K562 (cell line): Measurements from ENCODE around the gene ARHGAP9. TPM values are rescaled to one million over a fixed set of nuclear protein-coding genes. Genes with fewer than 3 reads are reported as not detected.

Source experiments
- CHD1 ChIP-seq: fragments of 200-600 bp; sonication (generic); IDR thresholded peaks from one replicate; pipeline ENCODE4 v1.6.1; 2012; ENCODE audit warnings: mild to moderate bottlenecking, moderate library complexity, low read length, inconsistent platforms
- CREBBP ChIP-seq: IDR thresholded peaks from one replicate; pipeline ENCODE4 v1.6.1; 2012; ENCODE audit warnings: low read depth, mild to moderate bottlenecking, control low read depth, inconsistent platforms, low read length
- HIVEP1 ChIP-seq: fragments of 250-450 bp; sonication (Bioruptor Pico); IDR thresholded peaks from 2 replicates; pipeline ENCODE4 v1.4.0; 2020; ENCODE audit warnings: mild to moderate bottlenecking
- HNRNPLL ChIP-seq: fragments of 200-400 bp; formaldehyde crosslinking; IDR thresholded peaks from 2 replicates; pipeline ENCODE4 v1.6.1; 2017; ENCODE audit warnings: low read length, low read depth, mild to moderate bottlenecking; ENCODE audit not compliant: poor library complexity, severe bottlenecking
- JUNB ChIP-seq: fragments of 450-650 bp; formaldehyde crosslinking; conservative IDR thresholded peaks from 2 replicates; pipeline ENCODE4 v1.4.0; 2020; ENCODE audit warnings: mild to moderate bottlenecking
- KLF1 ChIP-seq: fragments of 450-650 bp; IDR thresholded peaks from 2 replicates; pipeline ENCODE4 v1.6.1; 2016; ENCODE audit warnings: missing genetic modification characterization, missing compliant biosample characterization
- MCM5 ChIP-seq: fragments of 450-650 bp; IDR thresholded peaks from 2 replicates; pipeline ENCODE4 v1.6.1; 2016; ENCODE audit warnings: low read depth
- MEF2D ChIP-seq: conservative IDR thresholded peaks from 2 replicates; pipeline ENCODE4 v1.6.1; 2016; ENCODE audit warnings: low read depth, missing genetic modification characterization, missing compliant biosample characterization
- MYC ChIP-seq, 2 experiments: fragments of 250-450 bp in 1 of 2; sonication (Bioruptor Pico) in 1 of 2; IDR thresholded peaks; 2 replicates each; pipeline versions ENCODE4 v1.5.1 to v1.6.1; 2012 to 2021; ENCODE audit warnings: low read depth in 2 of 2, borderline replicate concordance in 1 of 2, improper control_type of control experiment in 1 of 2, low read length in 1 of 2, mild to moderate bottlenecking in 1 of 2, moderate library complexity in 1 of 2
- NR2F6 ChIP-seq: fragments of 450-650 bp; formaldehyde crosslinking; IDR thresholded peaks from 2 replicates; pipeline ENCODE4 v1.4.0; 2020; ENCODE audit warnings: mild to moderate bottlenecking
- RB1 ChIP-seq: fragments of 450-650 bp; IDR thresholded peaks from 2 replicates; pipeline ENCODE4 v1.6.1; 2017; ENCODE audit warnings: low read depth, mild to moderate bottlenecking
- RBM39 ChIP-seq: fragments of 200-400 bp; formaldehyde crosslinking; optimal IDR thresholded peaks from 2 replicates; pipeline ENCODE3; 2018; ENCODE audit warnings: low read depth, low read length
- TEAD4 ChIP-seq, 2 experiments: sonication (generic) in 1 of 2; formaldehyde crosslinking in 1 of 2; IDR thresholded peaks; 2 replicates each; pipeline versions ENCODE4 v1.6.1 to v1.8.0; 2012 to 2022; ENCODE audit warnings: borderline replicate concordance in 1 of 2, inconsistent platforms in 1 of 2, low read length in 1 of 2, mild to moderate bottlenecking in 1 of 2, missing genetic modification reagents in 1 of 2
- ZFP30 ChIP-seq: fragments of 250-450 bp; sonication (Bioruptor Pico); IDR thresholded peaks from 2 replicates; pipeline ENCODE4 v1.8.0; 2022; ENCODE audit warnings: moderate library complexity, mild to moderate bottlenecking, inconsistent platforms, borderline replicate concordance
- polyA plus RNA-seq, 8 experiments: library from polyadenylated mRNA; depleted of rRNA in 4 of 8; stranded (reverse) in 5 of 8; unstranded in 3 of 8; fragments of >200 nt; fragmentation: Nextera tagmentation in 2 of 8; fragmentation: Illumina TruSeq in 1 of 8; extraction: Ambion mirVana in 2 of 8; extraction: Trizol in 1 of 8; gene quantifications; 2 replicates each; pipeline versions ENCODE4 v1.2.1 to v1.2.3, GENCODE V29; 2011 to 2014; ENCODE audit warnings: inconsistent platforms in 1 of 8, missing spikeins in 1 of 8
- total RNA-seq, 7 experiments: library from RNA; depleted of rRNA in 6 of 7; stranded (reverse); fragments of >200 nt in 6 of 7; fragmentation: Illumina TruSeq in 2 of 7; extraction: Trizol in 2 of 7; gene quantifications; 2 replicates each; pipeline versions ENCODE4 v1.2.1 to v1.2.3, GENCODE V29; 2011 to 2021; ENCODE audit warnings: low replicate concordance in 1 of 7
- TF ChIP-seq, protein P1 (sequence below): fragments of 450-650 bp; formaldehyde crosslinking; IDR thresholded peaks from 2 replicates; pipeline ENCODE4 v1.4.0; 2022; ENCODE audit warnings: missing genetic modification characterization
- TF ChIP-seq, protein P2 (sequence below): IDR thresholded peaks from 3 replicates; pipeline ENCODE4 v1.6.1; 2011; ENCODE audit warnings: borderline replicate concordance, mild to moderate bottlenecking; ENCODE audit not compliant: insufficient read length, insufficient read depth
- TF ChIP-seq, protein P3 (sequence below): sonication (generic); formaldehyde crosslinking; IDR thresholded peaks from 2 replicates; pipeline ENCODE4 v1.8.0; 2022; ENCODE audit warnings: missing genetic modification reagents, mild to moderate bottlenecking, moderate library complexity, borderline replicate concordance
- TF ChIP-seq, protein P4 (sequence below): sonication (generic); formaldehyde crosslinking; IDR thresholded peaks from 2 replicates; pipeline ENCODE4 v1.9.0; 2022; ENCODE audit warnings: mild to moderate bottlenecking, missing genetic modification reagents
- TF ChIP-seq, protein P5 (sequence below): fragments of 250-450 bp; sonication (Bioruptor Pico); IDR thresholded peaks from 2 replicates; pipeline ENCODE4 v1.5.0; 2021; ENCODE audit warnings: mild to moderate bottlenecking, moderate library complexity

Gene ARHGAP9
- total and polyA plus RNA-seq, 9 of the 15 experiments (the other 6 are each of a cell fraction or from before 2014, with no cell fraction given), result 1.5 to 10.2 (median 5.1) TPM

DNA sequence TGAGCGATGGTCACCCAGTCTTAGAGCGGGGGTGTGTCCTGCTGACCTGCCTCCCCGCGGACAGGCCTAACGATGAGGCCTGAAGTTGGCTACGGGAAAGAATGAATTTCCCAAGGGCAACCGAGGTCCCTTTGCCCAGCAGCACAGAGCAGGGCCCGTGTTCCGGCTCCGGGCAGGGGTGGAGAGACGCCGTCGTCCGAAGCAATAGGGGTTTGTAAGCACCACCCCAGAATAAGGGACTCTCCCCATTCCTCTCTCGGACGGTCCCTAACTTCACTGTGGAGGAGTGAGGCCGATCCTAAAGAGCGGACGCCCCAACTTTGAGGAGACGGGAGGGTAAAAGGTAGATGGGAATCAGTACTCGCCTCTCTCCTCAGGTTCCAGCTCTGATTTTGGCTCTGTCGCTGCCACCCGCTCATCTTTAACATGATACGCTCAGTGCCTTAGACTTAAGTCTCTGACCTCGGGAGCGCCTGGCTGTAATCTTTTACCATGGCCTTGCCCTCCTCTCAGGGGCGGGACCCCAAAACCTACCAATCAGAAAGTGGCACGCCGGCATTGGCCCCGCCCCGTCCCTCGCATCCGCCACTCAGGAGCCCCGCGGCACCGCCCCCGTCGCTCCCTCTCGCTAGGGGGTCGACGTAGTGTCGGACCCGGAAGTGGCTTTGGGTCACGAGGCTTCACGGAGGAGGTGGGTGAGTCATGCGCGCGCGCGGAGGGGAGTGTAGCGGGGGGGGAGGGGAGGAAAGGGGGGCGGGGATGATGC is 40.6 kb upstream of the ARHGAP9 start, which contains the start of gene DDIT3 (continued):
- TF ChIP-seq CREBBP, result no peak
- no peak for TF ChIP-seq MEF2D (tag)
- peak; percentile 63 for TF ChIP-seq TEAD4 (IDR thresholded peaks at IDR 0.05; ENCODE audit: low read length)
- TF ChIP-seq TEAD4 (CRISPR knock-in tag; IDR thresholded peaks at IDR 0.05; ENCODE audit: borderline replicate concordance), result peak; percentile 70; the same call in 1 of the 2 replicates
- no peak for TF ChIP-seq JUNB (CRISPR knock-in tag)
- TF ChIP-seq RB1, result peak; percentile 63; the same call in 1 of the 2 replicates
- no peak for TF ChIP-seq ZFP30 (CRISPR knock-in tag)
- no peak for TF ChIP-seq HIVEP1 (CRISPR knock-in tag)
- TF ChIP-seq, protein P1, sequence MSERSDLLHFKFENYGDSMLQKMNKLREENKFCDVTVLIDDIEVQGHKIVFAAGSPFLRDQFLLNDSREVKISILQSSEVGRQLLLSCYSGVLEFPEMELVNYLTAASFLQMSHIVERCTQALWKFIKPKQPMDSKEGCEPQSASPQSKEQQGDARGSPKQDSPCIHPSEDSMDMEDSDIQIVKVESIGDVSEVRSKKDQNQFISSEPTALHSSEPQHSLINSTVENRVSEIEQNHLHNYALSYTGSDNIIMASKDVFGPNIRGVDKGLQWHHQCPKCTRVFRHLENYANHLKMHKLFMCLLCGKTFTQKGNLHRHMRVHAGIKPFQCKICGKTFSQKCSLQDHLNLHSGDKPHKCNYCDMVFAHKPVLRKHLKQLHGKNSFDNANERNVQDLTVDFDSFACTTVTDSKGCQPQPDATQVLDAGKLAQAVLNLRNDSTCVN, result peak; percentile 33; the same call in 1 of the 2 replicates
- TF ChIP-seq KLF1 (tag), result no peak
- TF ChIP-seq, protein P2, sequence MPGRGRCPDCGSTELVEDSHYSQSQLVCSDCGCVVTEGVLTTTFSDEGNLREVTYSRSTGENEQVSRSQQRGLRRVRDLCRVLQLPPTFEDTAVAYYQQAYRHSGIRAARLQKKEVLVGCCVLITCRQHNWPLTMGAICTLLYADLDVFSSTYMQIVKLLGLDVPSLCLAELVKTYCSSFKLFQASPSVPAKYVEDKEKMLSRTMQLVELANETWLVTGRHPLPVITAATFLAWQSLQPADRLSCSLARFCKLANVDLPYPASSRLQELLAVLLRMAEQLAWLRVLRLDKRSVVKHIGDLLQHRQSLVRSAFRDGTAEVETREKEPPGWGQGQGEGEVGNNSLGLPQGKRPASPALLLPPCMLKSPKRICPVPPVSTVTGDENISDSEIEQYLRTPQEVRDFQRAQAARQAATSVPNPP, result no peak
- TF ChIP-seq RBM39, result peak; percentile 78
- TF ChIP-seq MCM5, result no peak
- TF ChIP-seq, protein P3, sequence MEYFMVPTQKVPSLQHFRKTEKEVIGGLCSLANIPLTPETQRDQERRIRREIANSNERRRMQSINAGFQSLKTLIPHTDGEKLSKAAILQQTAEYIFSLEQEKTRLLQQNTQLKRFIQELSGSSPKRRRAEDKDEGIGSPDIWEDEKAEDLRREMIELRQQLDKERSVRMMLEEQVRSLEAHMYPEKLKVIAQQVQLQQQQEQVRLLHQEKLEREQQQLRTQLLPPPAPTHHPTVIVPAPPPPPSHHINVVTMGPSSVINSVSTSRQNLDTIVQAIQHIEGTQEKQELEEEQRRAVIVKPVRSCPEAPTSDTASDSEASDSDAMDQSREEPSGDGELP, result peak; percentile 70; the same call in 1 of the 2 replicates
- TF ChIP-seq HNRNPLL, result peak; percentile 53
- TF ChIP-seq CHD1, result peak; percentile 53
- TF ChIP-seq, protein P4, sequence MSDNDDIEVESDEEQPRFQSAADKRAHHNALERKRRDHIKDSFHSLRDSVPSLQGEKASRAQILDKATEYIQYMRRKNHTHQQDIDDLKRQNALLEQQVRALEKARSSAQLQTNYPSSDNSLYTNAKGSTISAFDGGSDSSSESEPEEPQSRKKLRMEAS (CRISPR knock-in tag), result no peak
- TF ChIP-seq MYC (IDR thresholded peaks at IDR 0.05; ENCODE audit: low read depth, low read length), result peak; percentile 94
- peak; percentile 43; the same call in 1 of the 2 replicates for TF ChIP-seq MYC (CRISPR knock-in tag; IDR thresholded peaks at IDR 0.05; ENCODE audit: borderline replicate concordance, low read depth)
- peak; percentile 26; the same call in 1 of the 2 replicates for TF ChIP-seq NR2F6 (CRISPR knock-in tag)
- TF ChIP-seq, protein P5, sequence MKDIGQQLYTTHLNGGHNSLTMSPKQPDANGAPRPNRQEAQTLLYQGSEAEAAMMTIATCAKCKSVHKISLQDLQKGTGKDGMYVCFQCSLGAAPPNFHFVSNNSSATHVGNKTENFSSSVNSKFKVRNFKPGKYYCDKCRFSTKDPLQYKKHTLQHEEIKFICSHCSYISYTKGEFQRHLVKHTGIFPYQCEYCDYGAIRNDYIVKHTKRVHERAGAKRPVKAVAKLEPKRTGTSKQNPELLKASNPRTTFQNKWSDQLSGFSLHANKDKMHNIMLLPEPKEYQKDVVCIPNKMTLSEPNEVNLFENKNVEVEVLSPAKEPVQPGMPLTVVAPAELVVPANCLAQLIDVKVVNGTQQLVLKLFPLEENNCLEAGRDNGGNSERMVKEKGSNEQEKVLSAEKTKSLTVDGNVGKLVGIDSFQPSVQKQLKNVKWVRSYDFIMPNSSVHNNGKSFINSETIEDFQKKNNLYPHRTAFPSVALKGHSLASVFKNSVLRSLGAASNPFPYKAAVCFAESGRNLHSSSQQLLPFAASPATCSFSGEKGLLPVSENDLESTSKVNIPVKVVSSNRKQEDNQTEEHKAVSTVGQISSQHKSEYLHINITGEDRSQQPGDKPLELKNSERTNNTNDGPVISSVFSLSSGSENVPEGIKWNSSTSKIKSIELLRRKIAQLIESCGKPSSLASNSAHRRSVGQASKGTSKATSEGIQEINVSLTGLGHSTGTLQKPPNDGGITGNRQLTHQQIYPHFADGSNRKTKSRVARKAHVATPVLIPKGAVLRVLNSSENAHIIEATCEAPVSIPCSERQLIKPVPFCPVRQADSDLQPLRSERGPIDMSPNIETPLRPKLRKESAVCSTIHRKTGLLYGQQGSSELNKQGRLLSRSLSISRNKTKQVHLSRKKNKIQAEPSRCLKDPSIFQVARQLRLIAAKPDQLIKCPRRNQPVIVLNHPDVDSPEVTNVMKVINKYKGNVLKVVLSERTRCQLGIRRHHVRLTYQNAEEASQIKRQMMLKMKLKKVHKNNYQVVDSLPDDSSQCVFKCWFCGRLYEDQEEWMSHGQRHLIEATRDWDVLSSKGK (CRISPR knock-in tag), result 0 out of 2 replicates have a peak, but pooled peaks have one; percentile 27
